Measurements from ENCODE around the gene MIEF2. TPM values are rescaled to one million over a fixed set of nuclear protein-coding genes. Genes with fewer than 3 reads are reported as not detected.
A peak's percentile ranks its signal among the peaks of the same experiment; 100 is the strongest.

The MIEF2 gene
- total RNA-seq, 2 donors from 2014 or later, result 6.8 to 8.1 TPM

- DNase-seq (ENCODE audit: low spot score) (no peak), ATAC-seq (no peak)
- no peaks in the 10 kb centered on the region for H3K36me3 Mint-ChIP-seq
- H3K27me3 Mint-ChIP-seq, result no peaks in the 10 kb centered on the region
- H3K4me3 Mint-ChIP-seq, result no peak overlapping the region
- H3K27ac Mint-ChIP-seq, result no peak overlapping the region
- H3K4me1 Mint-ChIP-seq (ENCODE audit: low read depth in 2 of 2), result peaks cover 6 to 22% of the 10 kb centered on the region in 2 donors
- H3K9me3 Mint-ChIP-seq, result no peaks in the 10 kb centered on the region
These were observed 31.2 kb upstream of the MIEF2 start for GRCh38 chr17:18229254-18229653.

- no peaks in the 10 kb centered on the region for H3K9me3 Mint-ChIP-seq
- H3K27ac Mint-ChIP-seq, result no peak overlapping the region
These were observed 30.7 kb upstream of the MIEF2 start for GRCh38 chr17:18229771-18230170.

GRCh38 chr17:18230288-18231141 lies 29.9 kb upstream of the MIEF2 start:
- no peak overlapping the region for H3K4me3 Mint-ChIP-seq
- no peak for DNase-seq (ENCODE audit: low spot score)
- ATAC-seq, result no peak
- H3K36me3 Mint-ChIP-seq, result no peaks in the 10 kb centered on the region
- H3K27me3 Mint-ChIP-seq, result no peaks in the 10 kb centered on the region
- H3K4me1 Mint-ChIP-seq (ENCODE audit: low read depth in 2 of 2), result peaks cover 6 to 22% of the 10 kb centered on the region in 2 donors
- no peaks in the 10 kb centered on the region for H3K9me3 Mint-ChIP-seq
- H3K27ac Mint-ChIP-seq, result no peak overlapping the region

More at GRCh38 chr17:18229771-18230170, 30.7 kb upstream of the MIEF2 start:
- H3K36me3 Mint-ChIP-seq, result no peaks in the 10 kb centered on the region
- ATAC-seq (no peak), DNase-seq (ENCODE audit: low spot score) (no peak)
- H3K4me3 Mint-ChIP-seq, result no peak overlapping the region
- H3K27me3 Mint-ChIP-seq, result no peaks in the 10 kb centered on the region
- peaks cover 6 to 22% of the 10 kb centered on the region in 2 donors for H3K4me1 Mint-ChIP-seq (ENCODE audit: low read depth in 2 of 2)

- H3K36me3 Mint-ChIP-seq, result no peaks in the 10 kb centered on the region
- no peak overlapping the region for H3K4me3 Mint-ChIP-seq
- DNase-seq (ENCODE audit: low spot score) (no peak), ATAC-seq (no peak)
- H3K27me3 Mint-ChIP-seq, result no peaks in the 10 kb centered on the region
- no peaks in the 10 kb centered on the region for H3K9me3 Mint-ChIP-seq
- no peak overlapping the region for H3K27ac Mint-ChIP-seq
- H3K4me1 Mint-ChIP-seq (ENCODE audit: low read depth in 2 of 2), result peaks cover 2 to 21% of the 10 kb centered on the region in 2 donors
These were observed 29.3 kb upstream of the MIEF2 start for GRCh38 chr17:18231164-18231563.

- DNase-seq (ENCODE audit: low spot score) (no peak), ATAC-seq (no peak)
- no peaks in the 10 kb centered on the region for H3K27me3 Mint-ChIP-seq
- H3K4me3 Mint-ChIP-seq, result no peak overlapping the region
- H3K36me3 Mint-ChIP-seq, result no peaks in the 10 kb centered on the region
- no peak overlapping the region for H3K27ac Mint-ChIP-seq
- H3K9me3 Mint-ChIP-seq, result no peaks in the 10 kb centered on the region
- H3K4me1 Mint-ChIP-seq (ENCODE audit: low read depth in 2 of 2), result peaks cover 0 to 3% of the 10 kb centered on the region in 2 donors
These were observed 26.5 kb upstream of the MIEF2 start for GRCh38 chr17:18233803-18234518.

GRCh38 chr17:18234853-18235380 lies 25.5 kb upstream of the MIEF2 start:
- no peak for ATAC-seq
- Mint-ChIP-seq H3K27me3 (no peaks in the 10 kb centered on the region), H3K36me3 (no peaks in the 10 kb centered on the region), H3K9me3 (no peaks in the 10 kb centered on the region), H3K4me3 (no peak overlapping the region), H3K27ac (no peak overlapping the region), H3K4me1 (ENCODE audit: low read depth in 2 of 2) (peaks cover 0 to 3% of the 10 kb centered on the region in 2 donors)
- no peak for DNase-seq (ENCODE audit: low spot score)

- ATAC-seq (peak in 1 of 2 donors; percentile 31), DNase-seq (ENCODE audit: low spot score) (no peak)
- peaks cover 0 to 3% of the 10 kb centered on the region in 2 donors for H3K4me1 Mint-ChIP-seq (ENCODE audit: low read depth in 2 of 2)
- no peaks in the 10 kb centered on the region for H3K36me3 Mint-ChIP-seq
- H3K27ac Mint-ChIP-seq, result peak overlapping the region in 1 of 2 donors; percentile 11
- H3K27me3 Mint-ChIP-seq, result no peaks in the 10 kb centered on the region
- H3K9me3 Mint-ChIP-seq, result no peaks in the 10 kb centered on the region
- no peak overlapping the region for H3K4me3 Mint-ChIP-seq
These were observed 24.7 kb upstream of the MIEF2 start for GRCh38 chr17:18235743-18236256.

- H3K4me3 Mint-ChIP-seq, result no peak overlapping the region
- ATAC-seq (no peak), DNase-seq (ENCODE audit: low spot score) (no peak)
- H3K36me3 Mint-ChIP-seq, result no peaks in the 10 kb centered on the region
- peaks cover 0 to 3% of the 10 kb centered on the region in 2 donors for H3K4me1 Mint-ChIP-seq (ENCODE audit: low read depth in 2 of 2)
- no peaks in the 10 kb centered on the region for H3K27me3 Mint-ChIP-seq
- no peak overlapping the region for H3K27ac Mint-ChIP-seq
- H3K9me3 Mint-ChIP-seq, result no peaks in the 10 kb centered on the region
These were observed 24.0 kb upstream of the MIEF2 start for GRCh38 chr17:18236494-18236893.

GRCh38 chr17:18237461-18237860 lies 23.0 kb upstream of the MIEF2 start:
- ATAC-seq (no peak), DNase-seq (ENCODE audit: low spot score) (no peak)
- no peak overlapping the region for H3K4me3 Mint-ChIP-seq
- no peaks in the 10 kb centered on the region for H3K27me3 Mint-ChIP-seq
- H3K36me3 Mint-ChIP-seq, result no peaks in the 10 kb centered on the region
- H3K27ac Mint-ChIP-seq, result no peak overlapping the region
- no peaks in the 10 kb centered on the region for H3K9me3 Mint-ChIP-seq
- peaks cover 0 to 3% of the 10 kb centered on the region in 2 donors for H3K4me1 Mint-ChIP-seq (ENCODE audit: low read depth in 2 of 2)

GRCh38 chr17:18238299-18238698 lies 22.2 kb upstream of the MIEF2 start:
- ATAC-seq, result no peak
- no peak overlapping the region for H3K4me3 Mint-ChIP-seq
- H3K27me3 Mint-ChIP-seq, result no peaks in the 10 kb centered on the region
- H3K4me1 Mint-ChIP-seq (ENCODE audit: low read depth in 2 of 2), result peaks cover 0 to 3% of the 10 kb centered on the region in 2 donors
- H3K36me3 Mint-ChIP-seq, result no peaks in the 10 kb centered on the region
- H3K9me3 Mint-ChIP-seq, result no peaks in the 10 kb centered on the region
- H3K27ac Mint-ChIP-seq, result no peak overlapping the region
- DNase-seq (ENCODE audit: low spot score), result no peak

- Mint-ChIP-seq H3K27me3 (no peaks in the 10 kb centered on the region), H3K9me3 (no peaks in the 10 kb centered on the region), H3K4me1 (ENCODE audit: low read depth in 2 of 2) (peaks cover 0 to 3% of the 10 kb centered on the region in 2 donors), H3K27ac (no peak overlapping the region), H3K4me3 (no peak overlapping the region), H3K36me3 (no peaks in the 10 kb centered on the region)
- no peak for ATAC-seq
- no peak for DNase-seq (ENCODE audit: low spot score)
These were observed 20.0 kb upstream of the MIEF2 start for GRCh38 chr17:18240449-18240848.

GRCh38 chr17:18241229-18241871 lies 19.1 kb upstream of the MIEF2 start:
- DNase-seq (ENCODE audit: low spot score), result no peak
- Mint-ChIP-seq H3K9me3 (no peaks in the 10 kb centered on the region), H3K4me1 (ENCODE audit: low read depth in 2 of 2) (no peaks in the 10 kb centered on the region), H3K27me3 (no peaks in the 10 kb centered on the region), H3K27ac (no peak overlapping the region), H3K36me3 (no peaks in the 10 kb centered on the region), H3K4me3 (no peak overlapping the region)
- no peak for ATAC-seq

- H3K4me1 Mint-ChIP-seq (ENCODE audit: low read depth in 2 of 2), result peaks cover 0 to 4% of the 10 kb centered on the region in 2 donors
- H3K27me3 Mint-ChIP-seq, result no peaks in the 10 kb centered on the region
- no peaks in the 10 kb centered on the region for H3K9me3 Mint-ChIP-seq
- H3K36me3 Mint-ChIP-seq, result peaks cover 5% of the 10 kb centered on the region
- no peak for DNase-seq (ENCODE audit: low spot score)
- H3K4me3 Mint-ChIP-seq, result no peak overlapping the region
- ATAC-seq, result no peak
- no peak overlapping the region for H3K27ac Mint-ChIP-seq
These were observed 15.3 kb upstream of the MIEF2 start for GRCh38 chr17:18245038-18245776.

Measured in natural killer cell treated with Interleukin-12 subunit alpha and Interleukin-12 subunit beta and Interleukin-15 and Interleukin-18, amount 100 ng/mL, for 72 hours (primary cell).